ENCODE results near the gene WNT7B. TPM values are rescaled to one million over a fixed set of nuclear protein-coding genes. Genes with fewer than 3 reads are reported as not detected.

WNT7B gene
- polyA plus RNA-seq, 1 of the 3 experiments (the other 2 are of a cell fraction), result 0.13 TPM

- Histone ChIP-seq H2AFZ (ENCODE audit: low read depth) (no peak overlapping the region), H3K4me1 (ENCODE audit: control insufficient read depth in 1 of 2, insufficient read depth in 2 of 2, low read depth in 1 of 2, low read length in 1 of 2) (peaks cover 42 to 63% of the 10 kb centered on the region in 2 experiments; a peak in 3 of 4 replicates), H3F3A (replicated peaks; ENCODE audit: insufficient read depth) (peaks cover 24% of the 10 kb centered on the region), H3K36me3 (replicated peaks in 1 of 2; ENCODE audit: control insufficient read depth in 1 of 2, insufficient read depth in 2 of 2, low read length in 1 of 2) (no peaks in the 10 kb centered on the region), H3K79me2 (ENCODE audit: insufficient read depth) (peaks cover 40% of the 10 kb centered on the region), H3K27me3 (ENCODE audit: insufficient read depth) (no peaks in the 10 kb centered on the region), H3K4me3 (ENCODE audit: low read depth in 2 of 2, low read length in 1 of 2) (no peak overlapping the region), H3K9me3 (no peaks in the 10 kb centered on the region), H3K4me2 (no peak overlapping the region), H3K27ac (ENCODE audit: low read depth in 2 of 2, low read length in 1 of 2) (peak overlapping the region; percentile 99 to 100), H3K9ac (peak overlapping the region; percentile 94; the same call in 1 of the 2 replicates), H4K20me1 (ENCODE audit: insufficient read depth) (no peaks in the 10 kb centered on the region), H3K9me2 (no peaks in the 10 kb centered on the region)
- CTCF ChIA-PET, result interaction anchor here (1.6 to 5.0 kb wide), 6 partner anchors 13 to 112 kb away, joined by 7 to 108 read pairs (median 74); no protein-coding TSS in a partner anchor
- DNase-seq, result no peak
- TF ChIP-seq NFIC (IDR thresholded peaks at IDR 0.05; ENCODE audit: borderline replicate concordance) (no peak), USF1 (IDR thresholded peaks at IDR 0.05; ENCODE audit: borderline replicate concordance, low read depth) (no peak), TEAD4 (IDR thresholded peaks at IDR 0.05; ENCODE audit: borderline replicate concordance, insufficient read depth) (no peak), IRF3 (IDR thresholded peaks at IDR 0.05; ENCODE audit: low read depth, low read length) (no peak), MAX (IDR thresholded peaks at IDR 0.05; ENCODE audit: low read depth) (no peak), TAF1 (IDR thresholded peaks at IDR 0.05; ENCODE audit: borderline replicate concordance, low read depth, low read length) (no peak)
- 95% methylated on average over 8 of the region's 9 CpGs for WGBS (ENCODE audit: low lambda C conversion rate)
- POLR2A ChIA-PET, result interaction anchor here (1.4 to 3.6 kb wide), 9 partner anchors 11 to 97 kb away, joined by 6 to 38 read pairs (median 14); no protein-coding TSS in a partner anchor
Observed at GRCh38 chr22:46008836-46009596, 32.1 kb upstream of the WNT7B start.

GRCh38 chr22:46008291-46008690 is 31.3 kb upstream of the WNT7B start:
- H3K79me2 ChIP-seq (ENCODE audit: insufficient read depth), result peaks cover 45% of the 10 kb centered on the region
- H3K36me3 ChIP-seq (replicated peaks in 1 of 2; ENCODE audit: control insufficient read depth in 1 of 2, insufficient read depth in 2 of 2, low read length in 1 of 2), result no peaks in the 10 kb centered on the region
- peak overlapping the region; percentile 82; the same call in 1 of the 2 replicates for H3K4me2 ChIP-seq
- H3K27me3 ChIP-seq (ENCODE audit: insufficient read depth), result no peaks in the 10 kb centered on the region
- no peaks in the 10 kb centered on the region for H3K9me2 ChIP-seq
- H3F3A ChIP-seq (replicated peaks; ENCODE audit: insufficient read depth), result peaks cover 23% of the 10 kb centered on the region
- H3K9me3 ChIP-seq, result no peaks in the 10 kb centered on the region
- H4K20me1 ChIP-seq (ENCODE audit: insufficient read depth), result no peaks in the 10 kb centered on the region
- no peak for TF ChIP-seq FOSL2 (IDR thresholded peaks at IDR 0.05; ENCODE audit: borderline replicate concordance, low read depth)
- no peak for TF ChIP-seq YY1 (IDR thresholded peaks at IDR 0.05; ENCODE audit: low read depth)
- TF ChIP-seq FOXJ3 (CRISPR knock-in tag; IDR thresholded peaks at IDR 0.05), result no peak
- TF ChIP-seq CHD2 (IDR thresholded peaks at IDR 0.05; ENCODE audit: low read length, partially characterized antibody), result no peak
- TF ChIP-seq ELF1 (IDR thresholded peaks at IDR 0.05), result no peak
- TF ChIP-seq NRF1 (IDR thresholded peaks at IDR 0.05; ENCODE audit: low read depth, low read length), result no peak
- no peak for TF ChIP-seq MAX (IDR thresholded peaks at IDR 0.05; ENCODE audit: low read depth)
- TF ChIP-seq SMC3 (IDR thresholded peaks at IDR 0.05; ENCODE audit: low read depth, low read length), result no peak
- TF ChIP-seq RFX5 (IDR thresholded peaks at IDR 0.05; ENCODE audit: low read length), result no peak
- TF ChIP-seq MXI1 (IDR thresholded peaks at IDR 0.05; ENCODE audit: low read depth, low read length), result no peak
- peak overlapping the region; percentile 99 to 100 for H3K27ac ChIP-seq (ENCODE audit: low read depth in 2 of 2, low read length in 1 of 2)
- H3K4me1 ChIP-seq (ENCODE audit: control insufficient read depth in 1 of 2, insufficient read depth in 2 of 2, low read depth in 1 of 2, low read length in 1 of 2), result peaks cover 46 to 61% of the 10 kb centered on the region in 2 experiments; a peak in 3 of 4 replicates
- CTCF ChIA-PET, result interaction anchor here (0.8 to 5.0 kb wide), 11 partner anchors 12 to 125 kb away, joined by 3 to 108 read pairs (median 39); no protein-coding TSS in a partner anchor
- POLR2A ChIA-PET, result interaction anchor here (0.8 to 3.6 kb wide), 17 partner anchors 10 to 288 kb away, joined by 3 to 38 read pairs (median 7); partner anchors contain the start of gene GTSE1
- H2AFZ ChIP-seq (ENCODE audit: low read depth), result no peak overlapping the region
- peak; percentile 65 for DNase-seq
- no peak overlapping the region for H3K4me3 ChIP-seq (ENCODE audit: low read depth in 2 of 2, low read length in 1 of 2)
- peak overlapping the region; percentile 94 for H3K9ac ChIP-seq
- 75% methylated on average over 1 of the region's 3 CpGs for WGBS (ENCODE audit: low lambda C conversion rate)
